ENCODE measurements around the gene KIF17.

The KIF17 gene

GRCh38 chr1:20625176-20626097 lies 92.4 kb downstream of the KIF17 start:
- DNase-seq (ENCODE audit: low spot score): no peak

- DNase-seq (ENCODE audit: low spot score): no peak
These were observed 93.1 kb downstream of the KIF17 start for GRCh38 chr1:20624709-20625108.

- DNase-seq (ENCODE audit: low spot score): no peak
These were observed 96.8 kb downstream of the KIF17 start for GRCh38 chr1:20621012-20621411.

- no peak for DNase-seq (ENCODE audit: low spot score)
These were observed 97.8 kb downstream of the KIF17 start for GRCh38 chr1:20619999-20620398.

GRCh38 chr1:20618550-20618949 lies 99.3 kb downstream of the KIF17 start:
- DNase-seq (ENCODE audit: low spot score): no peak

- no peak for DNase-seq (ENCODE audit: low spot score)
These were observed 100.8 kb downstream of the KIF17 start for GRCh38 chr1:20616847-20617487.

- DNase-seq (ENCODE audit: low spot score): no peak
These were observed 101.6 kb downstream of the KIF17 start for GRCh38 chr1:20615946-20616846.

GRCh38 chr1:20614131-20614579 lies 103.7 kb downstream of the KIF17 start:
- DNase-seq (ENCODE audit: low spot score): no peak
